ENCODE results near the gene IL16.

IL16 gene

DNA sequence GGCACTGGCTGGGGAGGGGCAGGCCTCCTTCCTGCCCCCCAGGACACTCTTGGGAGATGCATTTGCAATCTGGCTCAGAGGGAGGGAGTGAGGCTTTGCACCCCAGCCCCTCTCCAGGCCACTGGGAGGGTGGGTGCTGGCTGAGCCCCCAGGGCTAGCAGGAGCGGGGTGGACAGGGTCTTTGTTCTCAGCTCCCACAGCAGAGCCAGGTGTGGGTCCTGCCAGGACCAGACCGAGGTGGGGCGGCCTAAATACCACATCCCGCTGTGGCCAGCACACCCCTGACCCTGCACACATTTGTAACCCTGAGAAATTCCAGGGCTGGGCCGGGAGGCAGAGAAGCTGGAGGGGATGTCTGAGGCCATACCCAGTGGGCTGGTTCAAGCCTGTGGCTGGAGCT, 86.2 kb downstream of the IL16 start:
- H3K4me3 ChIP-seq (ENCODE audit: low read depth, low read length), result no peak overlapping the region
- TF ChIP-seq, protein P1, sequence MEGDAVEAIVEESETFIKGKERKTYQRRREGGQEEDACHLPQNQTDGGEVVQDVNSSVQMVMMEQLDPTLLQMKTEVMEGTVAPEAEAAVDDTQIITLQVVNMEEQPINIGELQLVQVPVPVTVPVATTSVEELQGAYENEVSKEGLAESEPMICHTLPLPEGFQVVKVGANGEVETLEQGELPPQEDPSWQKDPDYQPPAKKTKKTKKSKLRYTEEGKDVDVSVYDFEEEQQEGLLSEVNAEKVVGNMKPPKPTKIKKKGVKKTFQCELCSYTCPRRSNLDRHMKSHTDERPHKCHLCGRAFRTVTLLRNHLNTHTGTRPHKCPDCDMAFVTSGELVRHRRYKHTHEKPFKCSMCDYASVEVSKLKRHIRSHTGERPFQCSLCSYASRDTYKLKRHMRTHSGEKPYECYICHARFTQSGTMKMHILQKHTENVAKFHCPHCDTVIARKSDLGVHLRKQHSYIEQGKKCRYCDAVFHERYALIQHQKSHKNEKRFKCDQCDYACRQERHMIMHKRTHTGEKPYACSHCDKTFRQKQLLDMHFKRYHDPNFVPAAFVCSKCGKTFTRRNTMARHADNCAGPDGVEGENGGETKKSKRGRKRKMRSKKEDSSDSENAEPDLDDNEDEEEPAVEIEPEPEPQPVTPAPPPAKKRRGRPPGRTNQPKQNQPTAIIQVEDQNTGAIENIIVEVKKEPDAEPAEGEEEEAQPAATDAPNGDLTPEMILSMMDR (IDR thresholded peaks at IDR 0.05; ENCODE audit: insufficient read depth, low read length, missing control alignments), result no peak
- no peak for DNase-seq (ENCODE audit: low read depth, low spot score)
- CTCF ChIA-PET, result interaction anchor here (0.8 to 20.3 kb wide), 7 partner anchors 8 to 199 kb away, joined by 3 to 517 read pairs (median 5); no protein-coding TSS in a partner anchor
- POLR2A ChIA-PET, result no interaction called here

DNA sequence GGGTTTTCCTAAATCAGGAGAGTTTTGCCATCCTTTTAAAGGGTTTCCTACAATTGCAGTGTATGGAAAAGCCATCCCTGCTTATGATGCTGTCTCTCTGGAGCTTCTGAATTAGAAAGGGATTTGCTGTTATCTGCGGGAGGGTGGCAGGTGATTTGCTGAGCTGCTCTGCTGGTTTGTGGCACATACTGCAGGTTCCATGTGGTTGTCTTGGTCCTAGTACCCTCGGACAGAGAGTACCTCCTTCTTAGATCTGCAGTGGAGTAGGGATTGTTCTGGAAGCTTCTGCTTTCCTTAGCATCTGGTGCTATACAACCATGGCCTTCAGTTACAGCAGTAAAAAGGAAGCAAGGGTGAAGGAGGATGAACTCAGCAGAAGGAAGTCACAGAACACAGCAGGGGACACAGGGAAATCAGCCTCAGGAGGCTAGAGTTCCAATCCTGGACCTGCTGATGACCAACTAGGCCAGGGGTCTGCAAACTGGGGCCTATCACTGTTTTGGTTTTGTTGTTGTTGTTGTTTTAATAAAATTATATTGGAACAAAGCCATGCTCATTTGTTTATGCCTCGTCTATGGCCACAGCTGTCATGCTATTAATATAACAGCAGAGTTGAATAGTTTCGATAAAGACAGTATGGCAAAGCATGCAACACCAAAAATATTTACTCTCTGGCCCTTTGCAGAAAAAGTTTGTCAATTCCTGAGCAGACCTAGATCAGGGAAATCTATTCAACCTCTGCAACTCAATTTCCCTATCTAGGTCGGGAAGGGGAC, 87.8 kb downstream of the IL16 start:
- ChIA-PET POLR2A (no interaction called here), CTCF (interaction anchor here (1.8 to 20.3 kb wide), 3 partner anchors 10 to 117 kb away, joined by 9 to 517 read pairs (median 17); no protein-coding TSS in a partner anchor)
- DNase-seq (ENCODE audit: low read depth, low spot score), result no peak
- no peak overlapping the region for H3K4me3 ChIP-seq (ENCODE audit: low read depth, low read length)
- TF ChIP-seq, protein P1 (IDR thresholded peaks at IDR 0.05; ENCODE audit: insufficient read depth, low read length, missing control alignments), result no peak

DNA sequence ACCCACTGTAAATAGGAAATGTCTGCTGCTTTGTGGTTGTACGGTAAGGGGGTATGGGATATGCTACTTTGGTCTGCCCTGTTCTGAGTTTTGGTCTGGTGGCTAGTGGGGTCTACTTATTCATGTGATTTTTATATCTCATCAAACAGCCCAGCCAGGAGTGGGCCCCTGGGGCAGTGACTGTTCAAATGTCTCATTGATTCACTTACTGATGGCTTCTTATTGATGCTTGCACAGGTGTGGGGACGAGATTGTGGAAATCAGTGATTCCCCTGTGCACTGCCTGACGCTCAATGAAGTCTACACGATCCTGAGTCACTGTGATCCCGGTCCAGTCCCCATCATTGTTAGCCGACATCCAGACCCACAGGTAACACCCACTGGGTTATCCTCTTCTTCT, 88.8 kb downstream of the IL16 start:
- no peak overlapping the region for H3K4me3 ChIP-seq (ENCODE audit: low read depth, low read length)
- DNase-seq (ENCODE audit: low read depth, low spot score), result no peak
- ChIA-PET CTCF (interaction anchor here (2.7 to 3.0 kb wide), 2 partner anchors 11 to 18 kb away, joined by 22 to 34 read pairs; no protein-coding TSS in a partner anchor), POLR2A (no interaction called here)
- TF ChIP-seq, protein P1 (IDR thresholded peaks at IDR 0.05; ENCODE audit: insufficient read depth, low read length, missing control alignments), result no peak

DNA sequence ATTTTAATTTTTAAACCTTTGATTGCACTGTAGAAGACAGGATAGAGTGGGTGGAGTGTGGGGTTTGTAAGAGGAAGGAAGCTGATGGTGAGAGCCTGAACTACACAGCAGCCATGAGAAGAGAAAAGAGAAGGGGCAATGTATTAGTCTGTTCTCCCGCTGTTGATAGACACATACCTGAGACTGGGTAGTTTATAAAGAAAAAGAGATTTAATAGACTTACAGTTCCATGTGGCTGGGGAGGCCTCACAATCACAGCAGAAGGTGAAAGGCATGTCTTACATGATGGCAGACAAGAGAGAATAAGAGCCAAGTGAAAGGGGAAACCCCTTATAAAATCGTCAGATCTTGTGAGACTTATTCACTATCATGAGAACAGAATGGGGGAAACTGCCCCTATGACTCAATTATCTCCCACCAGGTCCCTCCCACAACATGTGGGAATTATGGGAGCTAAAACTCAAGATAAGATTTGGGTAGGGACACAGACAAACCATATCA, 90.0 kb downstream of the IL16 start:
- ChIA-PET CTCF (interaction anchor here (2.7 to 3.0 kb wide), 2 partner anchors 12 to 20 kb away, joined by 22 to 34 read pairs; no protein-coding TSS in a partner anchor), POLR2A (no interaction called here)
- TF ChIP-seq, protein P1 (IDR thresholded peaks at IDR 0.05; ENCODE audit: insufficient read depth, low read length, missing control alignments), result no peak
- H3K4me3 ChIP-seq (ENCODE audit: low read depth, low read length), result no peak overlapping the region
- no peak for DNase-seq (ENCODE audit: low read depth, low spot score)

DNA sequence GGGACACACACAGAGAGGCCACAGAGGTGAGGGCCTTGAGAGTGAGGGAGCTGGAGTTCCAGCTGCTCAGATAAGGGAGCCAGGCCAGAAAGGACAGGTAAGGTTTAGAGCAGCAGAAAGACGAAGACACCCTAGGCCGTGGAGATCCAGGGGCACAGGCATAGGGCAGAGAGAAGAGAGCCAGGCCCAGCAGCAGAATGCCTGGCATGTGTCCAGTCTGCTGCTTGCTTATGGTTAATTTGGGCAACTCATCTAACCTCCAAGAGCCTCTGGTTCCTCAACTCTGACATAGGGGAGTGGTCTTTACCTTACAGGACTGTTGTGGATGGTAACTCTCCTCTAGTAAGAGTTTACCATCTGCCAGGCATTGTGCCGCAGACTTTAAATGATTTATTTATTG, 91.4 kb downstream of the IL16 start:
- H3K4me3 ChIP-seq (ENCODE audit: low read depth, low read length), result no peak overlapping the region
- no peak for DNase-seq (ENCODE audit: low read depth, low spot score)
- TF ChIP-seq, protein P1 (IDR thresholded peaks at IDR 0.05; ENCODE audit: insufficient read depth, low read length, missing control alignments), result no peak
- CTCF ChIA-PET, result interaction anchor here (0.9 to 3.0 kb wide), 4 partner anchors 14 to 113 kb away, joined by 3 to 34 read pairs (median 13); no protein-coding TSS in a partner anchor
- POLR2A ChIA-PET, result no interaction called here

DNA sequence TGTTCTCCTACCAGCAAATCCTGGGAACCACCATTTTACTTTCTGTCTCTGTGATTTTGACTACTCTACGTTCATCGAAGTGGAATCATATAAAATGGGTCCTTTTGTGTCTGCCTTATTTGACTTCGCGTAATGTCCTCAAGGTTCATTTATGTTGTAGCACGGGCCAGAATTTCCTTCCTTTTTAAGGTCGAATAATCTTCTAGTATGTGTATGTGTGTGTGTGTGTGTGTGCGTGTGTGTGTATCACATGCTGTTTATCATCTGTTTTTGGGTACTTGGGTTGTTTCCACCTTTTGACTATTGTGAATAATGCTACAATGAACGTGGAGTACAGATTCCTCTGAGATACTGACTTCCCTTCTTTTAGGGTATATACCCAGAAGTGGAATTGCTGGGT, 91.9 kb downstream of the IL16 start:
- TF ChIP-seq, protein P1 (IDR thresholded peaks at IDR 0.05; ENCODE audit: insufficient read depth, low read length, missing control alignments), result no peak
- no peak overlapping the region for H3K4me3 ChIP-seq (ENCODE audit: low read depth, low read length)
- DNase-seq (ENCODE audit: low read depth, low spot score), result no peak
- CTCF ChIA-PET, result interaction anchor here (1.9 kb wide), 1 partner anchor 22 kb away, joined by 9 read pairs; no protein-coding TSS in a partner anchor
- POLR2A ChIA-PET, result no interaction called here

Data from AG04449 (cell line).